Stimulated activated CD8-positive, alpha-beta memory T cell treated with anti-CD3 and anti-CD28 coated beads, Interleukin-15, amount 100 ng/mL, for 24 hours (primary cell): ENCODE data around the gene TLE7.

Experiments used
- DNase-seq: peaks from one replicate; pipeline ENCODE4 v3.0.0-alpha.2; 2020; ENCODE audit warnings: low read depth

Gene TLE7

DNA sequence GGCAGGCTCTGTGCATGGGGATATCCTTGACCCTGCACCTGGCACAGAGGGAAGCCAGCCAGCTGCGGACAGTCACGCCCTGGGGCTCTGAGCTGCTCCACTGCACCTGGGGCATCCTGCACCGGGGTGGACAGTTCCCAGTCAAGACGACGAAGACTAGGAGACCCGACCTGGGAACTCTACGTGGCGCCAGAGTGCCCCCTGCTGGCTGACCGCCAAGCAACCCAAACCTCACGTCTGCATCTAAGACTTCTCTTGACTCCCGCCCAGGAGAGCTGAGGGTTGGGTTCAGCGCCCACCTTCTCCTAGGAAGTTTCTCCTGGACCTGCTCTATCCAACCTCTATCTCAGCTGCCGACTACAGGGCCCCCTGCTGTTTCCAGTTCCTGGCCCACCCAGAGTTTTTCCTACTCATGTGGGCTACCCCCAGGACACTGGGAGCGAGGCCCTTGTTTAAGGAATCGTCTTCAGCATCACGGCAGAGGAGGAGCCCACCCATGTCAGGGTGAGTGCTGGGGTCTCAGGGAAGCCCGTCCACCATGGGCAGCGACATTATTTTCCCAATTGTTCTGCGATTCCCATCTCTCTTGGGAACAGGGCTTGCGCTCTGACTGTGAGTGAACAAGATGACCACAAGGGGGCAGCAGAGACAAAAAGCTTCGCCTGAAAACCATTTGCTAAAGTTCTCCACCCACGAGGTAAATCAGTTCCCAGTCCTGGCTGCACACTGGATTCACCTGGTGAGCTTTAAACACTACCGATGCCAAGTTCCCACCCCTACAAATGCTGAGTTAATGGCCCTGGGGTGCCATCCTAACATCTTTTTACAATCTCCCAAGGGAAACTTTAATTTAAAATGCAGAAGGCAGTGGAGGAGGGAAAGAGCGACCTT lies 29.3 kb downstream of the TLE7 start:
- DNase-seq: no peak

DNA sequence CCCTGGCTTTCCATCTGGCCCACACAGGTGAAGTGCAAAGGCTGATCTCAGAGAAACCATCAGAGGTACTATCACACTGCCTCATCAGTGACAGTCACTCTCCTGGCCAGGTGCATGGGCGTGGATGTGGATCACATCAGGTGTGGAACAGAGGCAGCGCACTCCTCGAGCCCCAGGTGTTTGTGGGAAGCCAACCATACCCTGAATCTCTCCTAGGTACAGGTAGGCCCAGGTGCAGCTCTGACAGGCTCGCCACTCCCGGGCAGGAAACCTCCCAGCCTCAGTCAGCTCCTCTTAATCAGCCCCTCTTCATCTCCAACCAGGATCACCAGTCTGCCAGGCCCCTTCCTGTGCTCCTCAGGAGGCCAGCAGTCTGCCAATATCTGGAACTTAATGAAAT lies 31.7 kb downstream of the TLE7 start:
- DNase-seq: no peak

DNA sequence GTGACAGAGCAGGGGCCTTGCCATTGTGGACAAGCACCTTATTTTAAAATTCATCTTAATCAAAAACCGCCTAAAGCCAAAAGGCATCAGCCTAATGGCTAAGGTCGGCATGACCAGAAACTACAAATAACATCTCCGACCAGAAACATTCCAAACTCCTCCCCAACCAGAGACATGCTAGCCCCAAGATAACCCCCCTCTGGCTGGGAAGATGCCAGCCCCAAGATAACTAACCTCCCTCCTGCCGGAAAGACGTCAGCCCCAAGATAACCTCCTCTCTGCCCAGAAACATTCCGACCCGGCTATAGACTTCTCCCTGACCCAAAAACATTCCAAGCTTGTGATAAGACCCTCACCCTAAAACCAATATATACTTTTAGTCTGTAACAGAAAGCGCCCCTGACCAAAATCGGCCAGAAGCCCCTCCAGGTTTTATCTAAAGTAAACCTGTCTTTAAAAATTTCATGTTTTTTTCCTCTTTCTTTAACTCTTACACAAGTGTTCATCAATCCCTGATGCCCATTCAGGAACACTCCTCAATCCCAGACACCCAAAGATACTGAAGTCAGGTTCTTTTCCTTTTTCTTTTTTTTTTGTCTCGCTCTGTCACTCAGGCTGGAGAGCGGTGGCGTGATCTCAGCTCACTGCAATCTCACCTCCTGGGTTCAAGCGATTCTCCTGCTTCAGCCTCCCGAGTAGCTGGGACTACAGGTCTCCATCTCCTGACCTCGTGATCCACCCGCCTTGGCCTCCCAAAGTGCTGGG lies 32.7 kb downstream of the TLE7 start:
- DNase-seq: no peak

DNA sequence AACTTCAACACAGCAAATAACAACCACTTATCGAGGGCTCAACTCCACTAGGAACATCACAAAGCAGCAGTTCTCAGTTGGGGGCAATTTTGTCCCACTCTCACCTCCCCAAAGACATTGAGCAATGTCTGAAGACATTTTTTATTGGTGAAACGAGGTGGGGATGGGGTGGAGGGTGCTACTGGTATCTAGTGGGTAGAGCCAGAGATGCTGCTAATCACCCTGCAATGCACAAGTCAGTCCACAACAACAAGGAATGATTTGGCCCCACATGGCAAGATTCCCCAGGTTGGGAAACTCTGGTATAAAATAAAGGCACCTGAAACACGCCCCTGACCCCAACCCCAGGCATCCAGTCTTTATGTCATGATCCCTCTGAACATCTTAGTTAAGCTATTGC lies 33.3 kb downstream of the TLE7 start:
- DNase-seq: no peak

- no peak for DNase-seq
Observed at GRCh38 chr16:71407731-71408130, 34.1 kb downstream of the TLE7 start.

DNA sequence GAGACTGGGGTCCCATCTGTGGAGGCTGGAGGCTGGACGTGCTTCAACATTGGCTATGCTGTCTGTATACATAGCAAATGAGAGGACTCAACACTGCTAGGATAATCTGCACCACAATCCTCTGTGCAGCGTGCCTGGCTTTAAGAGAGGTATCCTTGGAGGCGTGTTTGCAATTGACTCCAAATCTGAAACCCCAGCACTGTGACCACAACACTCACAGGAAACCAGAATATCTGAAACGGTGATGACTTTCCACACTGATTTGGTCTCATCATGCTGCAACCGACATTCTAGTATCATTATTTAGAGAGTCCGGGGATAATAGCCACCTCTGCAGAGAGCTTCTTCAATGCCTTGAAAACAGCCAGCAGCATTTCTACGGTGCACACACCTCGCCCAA lies 35.1 kb downstream of the TLE7 start:
- no peak for DNase-seq

DNA sequence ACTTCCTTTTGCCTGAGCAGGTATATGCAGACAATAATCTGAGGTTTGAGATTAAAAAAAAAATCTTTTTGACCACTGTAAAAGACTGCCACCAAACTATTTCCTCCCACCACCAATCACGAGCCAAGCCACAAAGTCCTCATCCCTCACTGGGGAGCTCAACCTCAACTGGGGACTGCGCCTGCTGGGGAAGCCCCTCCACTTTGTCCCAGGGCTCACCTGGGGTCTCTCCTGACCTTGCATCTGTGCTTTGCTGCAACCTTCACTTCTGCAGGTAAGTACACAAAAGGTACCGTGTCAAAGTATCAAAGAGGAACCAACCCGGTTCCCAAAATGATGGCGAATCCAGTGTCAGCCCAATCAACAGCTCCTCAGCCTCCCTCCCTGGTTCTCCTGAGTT lies 35.5 kb downstream of the TLE7 start:
- no peak for DNase-seq

- no peak for DNase-seq
Observed at GRCh38 chr16:71404364-71404763, 37.5 kb downstream of the TLE7 start.

- DNase-seq: no peak
Observed at GRCh38 chr16:71402674-71403073, 39.2 kb downstream of the TLE7 start.

GRCh38 chr16:71402007-71402406 lies 39.8 kb downstream of the TLE7 start:
- no peak for DNase-seq

DNA sequence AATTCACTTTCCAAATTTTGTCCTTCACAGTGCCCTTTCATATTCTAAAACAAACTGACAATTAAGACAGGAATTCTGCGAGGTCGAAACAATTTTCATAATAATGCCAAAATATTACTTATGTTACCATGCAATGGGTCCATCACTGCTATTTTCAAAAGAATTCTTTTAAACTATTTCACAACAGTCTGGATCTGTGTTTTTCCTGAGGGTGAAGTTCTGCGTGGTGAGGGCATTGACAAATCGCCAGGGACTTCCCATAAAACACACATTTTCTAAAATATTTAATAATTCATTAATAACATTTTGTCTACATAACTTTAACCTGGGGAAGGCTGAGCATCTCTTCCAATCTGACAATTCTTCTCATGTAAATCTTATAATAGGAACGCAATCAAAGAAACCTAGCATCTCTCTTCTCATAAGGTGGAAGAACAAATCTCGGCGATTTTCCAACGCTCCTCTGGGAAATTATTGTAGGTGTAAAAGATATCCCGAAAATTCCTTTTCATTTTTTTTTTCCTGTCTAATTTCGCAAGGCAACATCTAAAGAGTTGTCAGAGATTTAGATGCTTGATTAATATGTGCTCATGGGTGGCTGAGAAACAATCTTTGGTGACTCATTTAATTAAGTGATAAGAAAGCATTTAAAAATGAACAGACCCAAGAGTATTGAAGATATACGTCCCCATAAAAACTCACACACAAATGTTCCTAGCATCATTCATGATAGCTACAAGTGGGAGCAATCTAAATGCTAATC lies 41.9 kb downstream of the TLE7 start:
- no peak for DNase-seq

DNA sequence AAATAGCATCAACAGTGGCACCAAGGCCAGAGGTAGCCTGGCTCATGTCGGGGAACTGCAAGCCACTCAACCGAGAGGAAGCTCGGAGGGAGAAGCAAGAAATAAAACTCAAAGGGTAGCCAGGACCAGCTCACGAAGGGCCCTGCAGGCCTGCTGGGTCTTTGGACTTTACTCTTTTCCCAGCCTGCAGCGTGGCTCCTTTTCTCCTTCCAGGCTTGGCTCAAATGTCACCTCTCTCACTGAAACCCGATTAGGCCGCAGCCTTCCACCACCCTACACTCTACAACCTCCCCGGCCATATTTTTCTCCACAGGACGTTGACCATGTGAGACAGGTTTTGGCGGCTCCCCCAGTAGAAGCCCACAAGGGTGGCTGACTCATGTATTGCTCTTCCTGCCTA lies 45.3 kb downstream of the TLE7 start:
- DNase-seq: no peak

DNA sequence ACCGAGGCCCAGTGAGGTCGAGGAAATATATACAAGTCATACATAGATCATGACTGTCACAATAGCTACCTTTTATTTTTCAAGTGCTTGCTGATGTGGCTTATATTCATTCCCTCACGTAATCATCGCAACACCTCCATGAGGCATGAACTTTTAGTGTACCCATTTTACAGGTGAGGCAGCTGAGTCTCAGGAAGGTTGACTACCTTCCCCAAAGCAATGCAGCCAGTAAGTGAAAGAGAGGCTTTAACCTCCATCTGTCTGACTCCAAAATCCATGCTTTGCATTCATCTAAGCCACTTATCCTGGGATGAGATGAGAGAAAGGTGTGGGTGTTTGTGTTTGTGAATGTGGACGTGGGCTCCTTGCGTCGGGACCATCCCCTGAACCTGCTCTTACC lies 52.5 kb downstream of the TLE7 start:
- DNase-seq: no peak

DNA sequence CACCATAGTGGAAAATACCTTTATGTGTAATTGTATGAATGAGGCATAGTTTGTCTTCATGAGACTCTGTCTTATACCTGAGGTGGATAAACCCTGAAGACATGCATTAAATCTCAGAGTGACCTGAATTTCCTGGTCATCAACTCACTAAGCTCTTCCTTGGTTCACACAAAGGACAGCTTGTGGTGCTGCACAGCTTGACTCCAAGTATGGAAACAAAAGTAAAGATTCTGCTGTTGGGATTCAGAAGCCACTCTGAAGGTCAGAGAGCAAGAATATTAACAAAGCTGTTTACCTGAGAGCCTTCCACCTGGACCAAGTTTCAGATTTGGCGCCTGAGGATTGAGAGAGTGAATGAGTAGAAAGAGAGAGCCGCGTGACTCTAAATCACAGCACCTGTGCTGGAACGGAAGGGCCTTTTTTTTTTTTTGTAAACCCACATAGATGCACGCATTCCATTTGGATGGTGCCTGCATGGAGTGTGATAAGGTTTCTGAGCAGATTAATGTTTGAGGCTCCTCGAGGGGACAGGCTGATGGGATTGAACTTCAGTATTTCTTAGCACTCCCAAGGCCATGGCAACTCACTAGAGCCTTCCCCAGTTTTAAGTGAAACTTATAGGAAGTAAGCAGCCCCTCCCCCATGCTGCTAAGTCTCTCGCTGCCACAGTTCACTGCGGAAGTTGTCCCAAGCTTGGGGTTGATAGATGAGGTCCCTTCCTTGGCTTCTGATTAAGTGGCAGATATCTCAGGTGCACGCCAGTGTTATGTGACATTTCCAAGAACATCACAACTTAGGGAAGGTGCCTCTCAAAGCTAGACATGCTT lies 54.6 kb downstream of the TLE7 start:
- no peak for DNase-seq

GRCh38 chr16:71384073-71384724 lies 57.7 kb downstream of the TLE7 start:
- no peak for DNase-seq

- no peak for DNase-seq
Observed at GRCh38 chr16:71383054-71383773, 58.6 kb downstream of the TLE7 start.

GRCh38 chr16:71380831-71381230 lies 61.0 kb downstream of the TLE7 start:
- DNase-seq: no peak
